HCT116 (cell line): ENCODE measurements around the gene AADAC. TPM values are rescaled to one million over a fixed set of nuclear protein-coding genes. Genes with fewer than 3 reads are reported as not detected.

ENCODE experiments used
- ATAC-seq: fragments of 200-7000 bp; cut with Tn5 transposase; 2 replicates; pipeline ENCODE4 v1.9.1; 2020; ENCODE audit warnings: mild to moderate bottlenecking, moderate library complexity
- BruUV-seq: library from RNA; stranded (reverse); fragments of 400-500 nt; replicated peaks from 2 replicates; lab custom pipeline; 2021; lab: Mats Ljungman, UMichigan
- CTCF ChIA-PET: fragments of 300-600 bp; sonication (Branson Sonifier 250); formaldehyde crosslinking; loops from one replicate; lab custom pipeline; 2021; ENCODE audit warnings: antibody characterized with exemption; lab: Charles Lee
- POLR2A ChIA-PET: fragments of 300-600, 350-600 bp; sonication (Branson Sonifier 250); formaldehyde crosslinking; loops from one replicate; lab custom pipeline; 2021; ENCODE audit warnings: antibody characterized with exemption; lab: Charles Lee
- RAD21 ChIA-PET, 2 experiments: fragments of 300-600 bp; sonication (Branson Sonifier 250); formaldehyde crosslinking; loops; one replicate each; lab custom pipeline; 2023; ENCODE audit warnings: low total read pairs in 2 of 2; ENCODE audit not compliant: uncharacterized antibody in 2 of 2, unreplicated experiment in 2 of 2, low non-redundant PET in 1 of 2; lab: Charles Lee
- DNase-seq: peaks from one replicate; pipeline ENCODE4 v3.0.0-alpha.2; 2010; ENCODE audit warnings: low read depth, low spot score
- H2AFZ ChIP-seq: fragments of 200-600 bp; shearing (Covaris generic), sonication (generic); 2 replicates; pipeline ENCODE4 v1.6.1; 2017; ENCODE audit warnings: low read depth, mixed run types, mixed read lengths, antibody characterized with exemption, low read length; ENCODE audit not compliant: poor library complexity, severe bottlenecking
- H3K27ac ChIP-seq: 2 replicates; pipeline ENCODE4 v1.5.1; 2012; ENCODE audit warnings: low read depth, low read length
- H3K27me3 ChIP-seq: fragments of 200-600 bp; sonication (generic); 2 replicates; pipeline ENCODE4 v1.6.1; 2016; ENCODE audit warnings: mixed run types, low read length, mixed read lengths; ENCODE audit not compliant: insufficient read depth
- H3K36me3 ChIP-seq, 2 experiments: fragments of 200-500 bp in 1 of 2; fragments of 200-600 bp in 1 of 2; sonication (Bioruptor generic) in 1 of 2; sonication (generic) in 1 of 2; 2 replicates each; pipeline versions ENCODE4 v1.5.1 to v1.6.1; 2014 to 2016; ENCODE audit warnings: low read length in 2 of 2, inconsistent platforms in 1 of 2, mixed read lengths in 1 of 2, mixed run types in 1 of 2; ENCODE audit not compliant: insufficient read depth in 2 of 2, control insufficient read depth in 1 of 2
- H3K4me1 ChIP-seq, 2 experiments: fragments of 200-600 bp in 1 of 2; sonication (generic) in 1 of 2; 2 replicates each; pipeline versions ENCODE4 v1.5.1 to v1.6.1; 2012 to 2017; ENCODE audit warnings: low read length in 2 of 2, inconsistent platforms in 1 of 2, mild to moderate bottlenecking in 1 of 2, mixed read lengths in 1 of 2, mixed run types in 1 of 2, moderate library complexity in 1 of 2; ENCODE audit not compliant: insufficient read depth in 2 of 2, control insufficient read depth in 1 of 2
- H3K4me2 ChIP-seq: fragments of 200-600 bp; sonication (generic); 2 replicates; pipeline ENCODE4 v1.6.1; 2017; ENCODE audit warnings: mixed run types, low read length, mixed read lengths
- H3K4me3 ChIP-seq, 2 experiments: fragments of 200-600 bp in 1 of 2; sonication (generic) in 1 of 2; replicated peaks in 1 of 2; 2 replicates each; pipeline ENCODE4 v1.5.1; 2011 to 2016; ENCODE audit warnings: low read length in 2 of 2, control low read depth in 1 of 2, low read depth in 1 of 2, mild to moderate bottlenecking in 1 of 2, mixed read lengths in 1 of 2, mixed run types in 1 of 2
- H3K79me2 ChIP-seq: fragments of 200-600 bp; sonication (generic); 2 replicates; pipeline ENCODE4 v1.6.1; 2017; ENCODE audit warnings: mild to moderate bottlenecking, mixed run types, low read length, moderate library complexity, mixed read lengths; ENCODE audit not compliant: insufficient read depth
- H3K9ac ChIP-seq: fragments of 200-600 bp; sonication (generic); 2 replicates; pipeline ENCODE4 v1.6.1; 2016; ENCODE audit warnings: low read length, mixed read lengths
- H3K9me2 ChIP-seq: fragments of 200-600 bp; sonication (generic), shearing (Covaris generic); 2 replicates; pipeline ENCODE4 v1.6.1; 2017; ENCODE audit warnings: mixed run types, mild to moderate bottlenecking, moderate library complexity; ENCODE audit not compliant: insufficient read depth
- H3K9me3 ChIP-seq, 2 experiments: fragments of 200-500 bp in 1 of 2; fragments of 200-600 bp in 1 of 2; sonication (Bioruptor generic) in 1 of 2; sonication (generic) in 1 of 2; 2 replicates each; pipeline ENCODE4 v1.6.1; 2014 to 2017; ENCODE audit warnings: low read length in 2 of 2, mixed read lengths in 2 of 2, inconsistent platforms in 1 of 2, low read depth in 1 of 2, mild to moderate bottlenecking in 1 of 2, mixed run types in 1 of 2, moderate library complexity in 1 of 2; ENCODE audit not compliant: control insufficient read depth in 1 of 2, insufficient read depth in 1 of 2
- H4K20me1 ChIP-seq: fragments of 200-600 bp; sonication (generic), shearing (Covaris generic); 2 replicates; pipeline ENCODE4 v1.6.1; 2017; ENCODE audit warnings: mixed run types, mild to moderate bottlenecking, moderate library complexity; ENCODE audit not compliant: insufficient read depth
- ATF3 ChIP-seq: IDR thresholded peaks from 2 replicates; pipeline ENCODE4 v1.6.1; 2012
- CBX3 ChIP-seq: IDR thresholded peaks from 2 replicates; pipeline ENCODE4 v1.6.1; 2012; ENCODE audit warnings: low read depth
- CEBPB ChIP-seq: IDR thresholded peaks from 2 replicates; pipeline ENCODE4 v1.6.1; 2012; ENCODE audit warnings: low read depth
- CTCF ChIP-seq, 3 experiments: fragments of 200-600 bp in 1 of 3; sonication (generic) in 1 of 3; IDR thresholded peaks in 2 of 3; conservative IDR thresholded peaks in 1 of 3; 2 replicates each; pipeline ENCODE4 v1.5.1; 2012 to 2017; ENCODE audit warnings: low read depth in 2 of 3, low read length in 2 of 3, antibody characterized with exemption in 1 of 3, borderline replicate concordance in 1 of 3, control low read depth in 1 of 3, mild to moderate bottlenecking in 1 of 3, mixed read lengths in 1 of 3, mixed run types in 1 of 3, moderate library complexity in 1 of 3; ENCODE audit not compliant: insufficient read depth in 1 of 3
- EGR1 ChIP-seq: IDR thresholded peaks from 2 replicates; pipeline ENCODE4 v1.6.1; 2012; ENCODE audit warnings: low read depth
- EZH2 ChIP-seq: fragments of 200-600 bp; sonication (generic); IDR thresholded peaks from 2 replicates; pipeline ENCODE4 v1.6.1; 2017; ENCODE audit warnings: antibody characterized with exemption, mixed run types
- EZH2phosphoT487 ChIP-seq: fragments of 200-600 bp; IDR thresholded peaks from 2 replicates; pipeline ENCODE4 v1.6.1; 2018; ENCODE audit warnings: antibody characterized with exemption, borderline replicate concordance
- FOSL1 ChIP-seq: IDR thresholded peaks from 2 replicates; pipeline ENCODE4 v1.6.1; 2012; ENCODE audit warnings: low read depth
- JUND ChIP-seq: IDR thresholded peaks from 2 replicates; pipeline ENCODE4 v1.6.1; 2012
- MAX ChIP-seq: IDR thresholded peaks from 2 replicates; pipeline ENCODE4 v1.6.1; 2012
- POLR2A ChIP-seq: IDR thresholded peaks from 2 replicates; pipeline ENCODE4 v1.7.0; 2011; ENCODE audit warnings: borderline replicate concordance; ENCODE audit not compliant: insufficient read depth, insufficient read length; ENCODE audit errors: extremely low read depth
- POLR2AphosphoS5 ChIP-seq: IDR thresholded peaks from 2 replicates; pipeline ENCODE4 v1.6.1; 2011; ENCODE audit warnings: mild to moderate bottlenecking, low read depth, low read length, moderate library complexity
- RAD21 ChIP-seq: IDR thresholded peaks from 2 replicates; pipeline ENCODE4 v1.6.1; 2012; ENCODE audit warnings: low read depth, mild to moderate bottlenecking
- REST ChIP-seq: IDR thresholded peaks from 2 replicates; pipeline ENCODE4 v1.6.1; 2012; ENCODE audit warnings: low read depth
- SIN3A ChIP-seq: IDR thresholded peaks from 2 replicates; pipeline ENCODE4 v1.6.1; 2012; ENCODE audit warnings: low read depth
- SRF ChIP-seq: IDR thresholded peaks from 2 replicates; pipeline ENCODE4 v1.6.1; 2012; ENCODE audit warnings: low read depth
- TCF7L2 ChIP-seq: IDR thresholded peaks from 2 replicates; pipeline ENCODE4 v1.7.0; 2011; ENCODE audit warnings: borderline replicate concordance, inconsistent platforms; ENCODE audit not compliant: insufficient read depth, insufficient read length; ENCODE audit errors: extremely low read depth
- ZNF274 ChIP-seq: fragments of 200-500 bp; sonication (Bioruptor generic); IDR thresholded peaks from 2 replicates; pipeline ENCODE4 v1.6.1; 2014; ENCODE audit warnings: mild to moderate bottlenecking, low read depth, low read length, inconsistent platforms
- intact Hi-C: fragments of 100-400 bp; cut with micrococcal nuclease; formaldehyde crosslinking; loops from 2 replicates; pipeline ENCODE4 v1.10.0; 2022
- total RNA-seq: library from RNA; stranded (reverse); gene quantifications from one replicate; pipeline ENCODE4 v1.2.1, GENCODE V29; 2021; ENCODE audit not compliant: unreplicated experiment

The AADAC gene
- total RNA-seq, 1 experiment from 2014 or later, result 3.8 TPM

- Histone ChIP-seq H3K4me2 (no peak overlapping the region), H3K36me3 (no peaks in the 10 kb centered on the region), H3K9me2 (no peaks in the 10 kb centered on the region), H4K20me1 (no peaks in the 10 kb centered on the region), H3K4me3 (no peak overlapping the region), H3K27me3 (no peaks in the 10 kb centered on the region), H3K9me3 (no peaks in the 10 kb centered on the region), H3K4me1 (peaks cover 0 to 8% of the 10 kb centered on the region in 2 experiments; a peak in 1 of 4 replicates), H3K27ac (no peak overlapping the region), H2AFZ (no peak overlapping the region), H3K79me2 (no peaks in the 10 kb centered on the region), H3K9ac (no peak overlapping the region)
- RAD21 ChIA-PET, result no interaction called here
- CTCF ChIA-PET, result no interaction called here
- POLR2A ChIA-PET, result no interaction called here
- intact Hi-C loops, result no loop called here
- TF ChIP-seq EZH2, result no peak
- no peak for TF ChIP-seq CTCF (IDR thresholded peaks at IDR 0.05 in 2 of 3, conservative IDR thresholded peaks at IDR 0.05 in 1 of 3; ENCODE audit: borderline replicate concordance in 1 of 3, insufficient read depth in 1 of 3, low read depth in 2 of 3, low read length in 2 of 3)
- TF ChIP-seq MAX, result no peak
- no peak for TF ChIP-seq TCF7L2
- no peak for TF ChIP-seq EZH2phosphoT487
- no peak for TF ChIP-seq SRF
- TF ChIP-seq SIN3A, result no peak
- no peak for TF ChIP-seq CBX3
- TF ChIP-seq FOSL1, result no peak
- TF ChIP-seq ATF3, result no peak
- no peak for TF ChIP-seq CEBPB
- no peak for TF ChIP-seq REST
- no peak for TF ChIP-seq POLR2A
- TF ChIP-seq ZNF274, result no peak
- no peak for TF ChIP-seq EGR1
- no peak for TF ChIP-seq RAD21
- no peak for TF ChIP-seq JUND
- no peak for TF ChIP-seq POLR2AphosphoS5
- no TSS peak for BruUV-seq
- DNase-seq, result no peak
- ATAC-seq, result no peak
These were observed 672 bp downstream of the AADAC start for GRCh38 chr3:151814588-151814987.
